NT2/D1 (cell line): ENCODE measurements around the gene DDX56.

Source experiments
- DNase-seq: peaks from one replicate; pipeline ENCODE4 v3.0.0-alpha.2; 2011; ENCODE audit warnings: low read depth, low spot score
- H3K27me3 ChIP-seq: 2 replicates; pipeline ENCODE4 v1.6.0; 2011; ENCODE audit warnings: mild to moderate bottlenecking; ENCODE audit not compliant: insufficient read length, insufficient read depth
- H3K36me3 ChIP-seq: 2 replicates; pipeline ENCODE4 v1.6.1; 2011; ENCODE audit warnings: mild to moderate bottlenecking, low read length, mixed read lengths; ENCODE audit not compliant: insufficient read depth, insufficient read length
- H3K4me1 ChIP-seq: 2 replicates; pipeline ENCODE4 v1.5.1; 2011; ENCODE audit not compliant: insufficient read depth, insufficient read length
- H3K4me3 ChIP-seq: 2 replicates; pipeline ENCODE4 v1.5.1; 2011; ENCODE audit warnings: low read depth; ENCODE audit not compliant: insufficient read length
- H3K9ac ChIP-seq: 2 replicates; pipeline ENCODE4 v1.6.0; 2011; ENCODE audit warnings: low read depth; ENCODE audit not compliant: insufficient read length
- H3K9me3 ChIP-seq: 2 replicates; pipeline ENCODE4 v1.5.1; 2011; ENCODE audit warnings: mild to moderate bottlenecking, low read length; ENCODE audit not compliant: insufficient read depth
- SUZ12 ChIP-seq: IDR thresholded peaks from 2 replicates; pipeline ENCODE4 v1.6.1; 2011; ENCODE audit not compliant: insufficient read length, insufficient read depth; ENCODE audit errors: extremely low read depth
- YY1 ChIP-seq: IDR thresholded peaks from 2 replicates; pipeline ENCODE4 v1.6.1; 2011; ENCODE audit not compliant: insufficient read length, insufficient read depth
- ZNF274 ChIP-seq: IDR thresholded peaks from 2 replicates; pipeline ENCODE4 v1.6.1; 2011; ENCODE audit warnings: mild to moderate bottlenecking, low read depth, low read length

DDX56 gene

GRCh38 chr7:44616545-44616944, 42.8 kb upstream of the DDX56 start:
- H3K4me1 ChIP-seq: no peaks in the 10 kb centered on the region

GRCh38 chr7:44615793-44616192, 42.1 kb upstream of the DDX56 start:
- Histone ChIP-seq H3K9ac (no peak overlapping the region), H3K27me3 (no peaks in the 10 kb centered on the region), H3K4me1 (no peaks in the 10 kb centered on the region), H3K36me3 (peaks cover 7% of the 10 kb centered on the region), H3K9me3 (no peaks in the 10 kb centered on the region), H3K4me3 (no peak overlapping the region)
- TF ChIP-seq SUZ12 (no peak), ZNF274 (no peak), YY1 (no peak)
- DNase-seq: no peak

More at GRCh38 chr7:44616545-44616944, 42.8 kb upstream of the DDX56 start:
- no peak for DNase-seq
- Histone ChIP-seq H3K4me3 (no peak overlapping the region), H3K9me3 (no peaks in the 10 kb centered on the region), H3K9ac (no peak overlapping the region), H3K27me3 (no peaks in the 10 kb centered on the region), H3K36me3 (peaks cover 7% of the 10 kb centered on the region)
- no peak for TF ChIP-seq SUZ12
- TF ChIP-seq YY1: no peak
- no peak for TF ChIP-seq ZNF274

- H3K9me3 ChIP-seq: no peaks in the 10 kb centered on the region
- H3K9ac ChIP-seq: no peak overlapping the region
- H3K4me3 ChIP-seq: no peak overlapping the region
- DNase-seq: no peak
- no peaks in the 10 kb centered on the region for H3K27me3 ChIP-seq
- H3K36me3 ChIP-seq: peaks cover 7% of the 10 kb centered on the region
- TF ChIP-seq YY1: no peak
- no peak for TF ChIP-seq ZNF274
- H3K4me1 ChIP-seq: no peaks in the 10 kb centered on the region
Observed at GRCh38 chr7:44615149-44615611, 41.5 kb upstream of the DDX56 start.

GRCh38 chr7:44609829-44610228, 36.1 kb upstream of the DDX56 start:
- no peak for DNase-seq
- Histone ChIP-seq H3K4me1 (no peaks in the 10 kb centered on the region), H3K9me3 (no peaks in the 10 kb centered on the region), H3K36me3 (peaks cover 5% of the 10 kb centered on the region), H3K4me3 (no peak overlapping the region), H3K9ac (no peak overlapping the region), H3K27me3 (peaks cover 8% of the 10 kb centered on the region)
- TF ChIP-seq ZNF274 (no peak), SUZ12 (no peak), YY1 (no peak)

- Histone ChIP-seq H3K4me1 (no peaks in the 10 kb centered on the region), H3K36me3 (peaks cover 5% of the 10 kb centered on the region), H3K9ac (no peak overlapping the region), H3K4me3 (no peak overlapping the region), H3K9me3 (no peaks in the 10 kb centered on the region), H3K27me3 (peaks cover 14% of the 10 kb centered on the region)
- peak; percentile 30 for DNase-seq
- TF ChIP-seq ZNF274: no peak
- no peak for TF ChIP-seq SUZ12
- no peak for TF ChIP-seq YY1
Observed at GRCh38 chr7:44608916-44609648, 35.4 kb upstream of the DDX56 start.

GRCh38 chr7:44607141-44608068, 33.7 kb upstream of the DDX56 start:
- H3K4me1 ChIP-seq: no peaks in the 10 kb centered on the region

GRCh38 chr7:44606341-44607140, 32.8 kb upstream of the DDX56 start, which contains the start of gene OGDH:
OGDH (plus strand) TSS chr7:44606627; CDS start chr7:44624344, 17,717 bp downstream.
- DNase-seq: peak; percentile 99
- no peak for TF ChIP-seq SUZ12
- TF ChIP-seq YY1: no peak
- TF ChIP-seq ZNF274: no peak
- H3K4me3 ChIP-seq: peak within 1 kb of the TSS; percentile 88
- no peaks in the 10 kb centered on the region for H3K4me1 ChIP-seq
- H3K27me3 ChIP-seq: peaks cover 20% of the 10 kb centered on the region
- H3K36me3 ChIP-seq: peaks cover 5% of the 10 kb centered on the region
- peak within 1 kb of the TSS; percentile 94 for H3K9ac ChIP-seq
- no peaks in the 10 kb centered on the region for H3K9me3 ChIP-seq

More at GRCh38 chr7:44607141-44608068, 33.7 kb upstream of the DDX56 start:
- Histone ChIP-seq H3K36me3 (peaks cover 5% of the 10 kb centered on the region), H3K9me3 (no peaks in the 10 kb centered on the region), H3K4me3 (peak overlapping the region; percentile 88), H3K27me3 (peaks cover 20% of the 10 kb centered on the region), H3K9ac (peak overlapping the region; percentile 94)
- TF ChIP-seq ZNF274 (no peak), SUZ12 (no peak)
- DNase-seq: no peak
